IPS DF 19.7 (cell line): Measurements from ENCODE around the gene POU2F1.
"Not testable (repeated sequence)": the region's sequence is repeated elsewhere in the genome, so short reads cannot be mapped to it uniquely, and the experiment has no call there.

ENCODE experiments used
- DNase-seq: peaks from one replicate; pipeline ENCODE4 v3.0.0-alpha.2; 2013; ENCODE audit warnings: low read depth, low spot score

The POU2F1 gene

DNA sequence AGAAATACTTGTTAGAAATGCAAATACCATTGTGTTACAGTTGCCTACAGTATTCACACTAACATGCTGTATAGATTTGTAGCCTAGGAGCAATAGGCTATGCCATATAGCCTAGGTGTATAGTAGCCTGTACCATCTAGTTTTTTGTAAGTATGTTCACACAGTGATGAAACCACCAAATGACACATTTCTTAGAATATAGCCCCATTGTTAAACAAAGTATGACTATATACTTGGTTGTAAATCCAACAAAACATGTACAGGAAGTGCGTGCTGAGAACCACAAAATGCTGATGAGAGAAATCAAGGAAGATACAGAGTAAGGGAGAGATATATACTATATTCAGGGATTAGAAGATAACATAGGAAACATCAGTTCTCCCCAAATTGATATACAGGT lies 92.2 kb downstream of the POU2F1 start:
- no peak for DNase-seq

DNA sequence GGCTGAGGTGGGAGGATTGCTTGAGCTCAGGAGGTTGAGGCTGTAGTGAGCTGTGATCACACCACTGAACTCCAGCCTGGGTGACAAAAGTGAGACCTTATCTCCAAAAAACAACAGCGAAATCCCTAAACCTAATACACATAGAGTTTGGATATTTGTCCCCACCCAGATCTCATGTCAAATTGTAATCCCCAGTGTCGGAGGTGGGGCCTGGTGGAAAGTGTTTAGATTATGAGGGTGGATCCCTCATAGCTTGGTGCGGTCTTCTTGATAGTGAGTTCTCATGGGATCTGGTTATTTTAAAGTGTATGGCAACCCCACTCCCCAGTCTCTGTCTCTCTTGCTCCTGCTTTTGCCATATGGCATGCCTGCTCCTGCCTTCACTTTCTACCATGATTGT lies 94.0 kb downstream of the POU2F1 start:
- DNase-seq, result no peak

DNA sequence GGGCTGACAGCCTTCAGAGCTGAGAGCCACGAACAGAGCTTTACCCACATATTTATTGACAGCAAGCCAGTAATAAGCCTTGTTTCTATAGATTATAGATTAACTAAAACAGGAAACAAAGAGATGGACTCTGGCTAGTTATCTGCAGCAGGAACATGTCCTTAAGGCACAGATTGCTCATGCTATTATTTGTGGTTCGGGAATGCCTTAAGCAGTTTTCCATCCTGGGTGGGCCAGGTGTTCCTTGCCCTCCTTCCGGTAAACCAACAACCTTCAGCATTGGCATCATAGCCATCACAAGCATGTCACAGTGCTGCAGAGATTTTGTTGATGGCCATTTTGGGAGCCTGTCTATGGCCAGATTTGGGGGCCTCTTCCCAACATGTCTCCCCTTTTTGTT lies 96.8 kb downstream of the POU2F1 start:
- no peak for DNase-seq

DNA sequence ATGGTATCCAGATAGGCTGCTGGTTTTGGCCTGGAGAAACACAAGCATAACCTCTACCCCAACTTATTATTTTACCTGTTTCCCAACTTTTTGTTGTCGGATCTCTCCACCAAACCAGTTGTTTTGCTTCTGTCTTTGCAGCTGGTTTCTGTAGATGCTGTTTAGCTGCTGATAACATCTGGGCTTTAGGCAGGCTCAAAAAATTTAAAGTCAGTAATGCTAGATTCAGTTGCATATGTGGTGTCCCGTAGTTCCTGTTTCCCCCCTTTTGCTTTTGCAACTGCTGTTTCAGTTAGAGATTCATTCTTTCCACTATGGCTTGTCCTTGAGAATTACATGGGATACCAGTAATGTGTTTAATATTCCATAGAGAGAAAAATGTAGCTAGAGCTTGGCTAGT lies 98.5 kb downstream of the POU2F1 start:
- DNase-seq, result not testable (repeated sequence)

DNA sequence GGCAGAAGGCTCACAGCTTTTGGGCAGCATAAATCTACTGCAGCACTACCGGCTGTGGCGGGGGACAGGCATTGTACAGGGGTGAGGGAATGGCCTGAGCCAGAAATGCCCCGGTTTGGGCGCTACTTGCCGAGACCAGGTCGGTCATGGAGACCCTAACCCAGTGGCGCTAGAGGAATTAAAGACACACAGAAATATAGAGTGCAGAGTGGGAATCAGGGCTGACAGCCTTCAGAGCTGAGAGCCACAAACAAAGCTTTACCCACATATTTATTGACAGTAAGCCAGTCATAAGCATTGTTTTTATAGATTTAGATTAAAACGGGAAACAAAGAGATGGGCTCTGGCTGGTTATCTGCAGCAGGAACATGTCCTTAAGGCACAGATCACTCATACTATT lies 101.8 kb downstream of the POU2F1 start:
- no peak for DNase-seq

DNA sequence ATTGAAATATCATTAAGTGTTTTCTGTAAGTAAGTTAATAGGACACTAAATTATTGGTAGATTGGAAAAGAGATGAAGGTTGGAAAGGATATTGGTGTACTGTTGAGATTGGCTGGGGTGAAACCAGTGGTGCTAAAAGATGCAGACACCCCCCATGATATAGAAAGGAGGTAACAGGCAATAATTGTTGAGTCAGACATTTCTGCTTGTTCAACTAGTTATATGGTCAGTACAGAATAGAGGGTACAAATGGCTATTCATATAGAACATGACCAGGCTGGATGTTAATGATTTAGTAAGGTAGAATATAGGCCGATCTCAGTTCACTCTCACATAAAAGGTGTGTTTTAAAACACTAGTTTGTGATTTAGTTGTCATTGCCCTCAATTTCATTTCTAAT lies 104.5 kb downstream of the POU2F1 start:
- DNase-seq, result no peak

DNA sequence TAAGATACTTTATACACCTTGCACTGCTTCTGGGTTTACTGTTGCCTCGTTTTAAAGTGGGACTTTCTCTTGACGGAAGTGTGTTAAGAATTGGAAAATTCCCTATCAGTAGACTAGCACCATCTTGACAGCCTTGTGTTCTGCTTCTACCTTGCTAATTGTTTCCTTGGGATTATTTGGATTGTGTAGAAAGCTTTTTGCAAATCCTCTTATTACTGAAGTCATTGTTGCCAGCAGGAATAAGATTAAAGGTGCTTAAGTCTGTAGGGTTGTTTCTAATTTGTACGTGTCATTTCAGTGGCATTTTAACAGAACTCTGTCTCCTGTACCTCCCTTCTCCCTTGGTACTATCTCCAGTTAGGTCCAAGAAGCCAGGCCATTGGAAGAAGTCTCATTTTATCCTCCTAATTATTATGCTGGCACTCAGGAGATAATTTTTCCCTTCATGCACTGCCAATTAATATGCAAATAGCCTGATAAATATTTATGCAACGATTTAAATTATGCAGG lies 107.7 kb downstream of the POU2F1 start:
- DNase-seq, result no peak

DNA sequence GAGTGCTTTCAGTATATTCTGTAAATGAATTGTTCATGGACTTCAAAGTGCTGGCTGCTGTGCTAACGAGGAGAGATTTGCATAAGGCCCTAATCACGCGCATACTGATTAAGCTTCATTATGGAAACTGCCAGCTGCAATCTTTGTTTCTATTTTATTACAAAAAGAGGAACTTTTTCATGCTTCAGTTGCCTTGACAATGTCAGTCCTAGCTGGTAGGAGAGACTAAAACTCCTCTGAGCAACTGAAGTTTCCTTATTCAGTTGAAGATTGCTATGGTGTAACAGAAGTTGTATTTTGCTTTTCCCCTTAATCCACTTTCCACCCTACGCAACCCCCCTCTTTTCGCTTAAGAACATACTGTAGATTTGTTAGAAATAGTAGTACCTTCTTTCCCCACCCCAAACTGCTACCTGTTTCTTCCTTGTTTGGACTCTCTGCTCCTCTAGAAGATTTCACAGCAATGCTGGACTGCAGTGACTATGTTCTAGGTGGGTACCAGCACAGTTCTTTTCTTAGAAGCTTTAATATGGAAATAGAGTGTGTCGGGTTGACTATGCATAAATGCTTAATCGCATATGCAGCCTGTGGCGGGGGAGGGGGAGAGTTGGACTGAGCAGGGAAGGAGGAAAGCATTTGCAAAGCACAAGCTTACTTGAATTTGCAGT lies 108.3 kb downstream of the POU2F1 start:
- DNase-seq, result peak; percentile 15

DNA sequence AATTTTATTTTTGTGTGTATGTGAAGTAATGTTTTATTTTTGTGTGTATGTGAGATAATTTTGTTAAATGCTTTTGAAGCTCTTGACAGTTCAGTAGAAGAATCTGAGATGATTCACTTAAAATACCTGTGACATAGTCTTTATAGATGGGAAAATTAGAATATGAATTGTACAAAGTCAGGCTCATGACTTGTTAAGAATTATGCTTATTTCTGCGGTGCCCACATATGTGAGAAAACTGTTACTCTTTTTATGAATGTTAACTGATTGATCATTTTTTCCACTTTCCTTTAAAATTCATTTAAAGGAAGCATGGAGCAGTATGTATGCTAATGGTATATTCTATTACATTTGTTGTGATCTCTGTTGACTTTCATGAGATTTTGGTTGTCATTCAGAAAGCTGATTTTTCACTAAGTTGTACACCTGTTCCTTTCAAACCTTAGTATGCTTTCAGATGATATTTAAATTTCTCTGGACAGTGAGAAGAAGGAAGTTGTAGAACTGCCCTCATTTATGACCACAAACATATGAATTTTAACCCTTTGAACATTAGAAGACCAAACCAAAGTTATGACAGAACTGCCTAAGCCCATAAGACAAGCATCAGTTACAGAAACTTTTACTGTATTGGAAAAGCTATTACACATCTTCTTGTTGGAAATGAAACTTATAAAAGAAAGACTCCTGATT lies 110.1 kb downstream of the POU2F1 start:
- DNase-seq, result no peak

DNA sequence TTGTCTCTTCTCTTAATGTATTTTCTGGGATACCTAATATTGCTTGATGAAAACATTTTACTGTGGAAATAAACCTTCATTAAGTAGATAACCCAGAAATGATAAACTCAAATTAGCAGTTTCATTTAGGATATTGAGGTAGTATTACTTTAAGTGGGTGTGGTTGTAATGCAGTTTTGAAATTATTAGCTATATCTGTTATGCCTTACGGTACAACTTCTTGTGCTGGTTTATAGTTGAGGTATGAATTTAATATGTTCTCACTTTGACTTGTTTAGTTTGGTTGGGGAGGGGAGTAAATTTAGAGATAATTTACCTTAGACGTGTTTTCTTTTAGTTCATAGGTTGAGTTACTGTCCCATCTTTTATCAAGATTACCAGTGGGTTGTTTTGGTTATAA lies 111.0 kb downstream of the POU2F1 start:
- DNase-seq, result no peak

DNA sequence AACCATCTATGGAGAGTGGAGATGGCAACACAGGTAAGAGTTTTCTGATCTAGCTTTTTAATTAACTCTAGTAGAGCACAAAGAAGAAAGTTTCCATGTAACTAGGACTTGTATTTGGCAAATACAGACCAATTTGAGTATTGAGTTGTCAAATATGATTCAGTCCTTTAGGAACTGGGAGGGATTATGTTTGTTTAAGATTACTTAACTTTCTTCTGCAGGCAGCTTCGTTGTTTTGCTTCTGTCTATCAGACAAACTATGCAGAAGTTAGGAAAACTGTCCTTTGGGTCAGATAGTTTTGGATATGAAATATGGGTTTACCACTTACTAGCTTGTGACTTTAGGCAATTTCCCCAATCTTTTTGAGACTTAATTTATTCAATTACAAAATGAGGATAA lies 111.8 kb downstream of the POU2F1 start:
- DNase-seq, result no peak

DNA sequence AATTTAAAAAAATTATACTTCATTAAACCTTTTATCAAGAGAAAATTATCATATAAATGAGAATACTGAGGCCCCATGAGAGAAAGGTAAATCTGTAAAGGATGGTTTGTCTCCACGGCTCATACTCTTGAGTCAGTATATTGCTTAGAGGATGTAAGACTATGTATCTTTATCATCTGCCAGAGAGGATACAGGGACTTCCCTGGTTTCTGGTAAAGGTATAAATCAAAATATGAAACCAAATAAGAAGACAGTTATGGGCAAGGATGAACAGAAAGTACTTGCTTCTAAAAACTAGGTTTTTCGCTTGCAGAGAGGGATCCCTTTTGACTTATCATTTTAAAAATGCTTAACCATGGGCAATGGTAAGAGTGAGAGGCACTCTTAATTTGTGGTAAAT lies 112.4 kb downstream of the POU2F1 start:
- no peak for DNase-seq

DNA sequence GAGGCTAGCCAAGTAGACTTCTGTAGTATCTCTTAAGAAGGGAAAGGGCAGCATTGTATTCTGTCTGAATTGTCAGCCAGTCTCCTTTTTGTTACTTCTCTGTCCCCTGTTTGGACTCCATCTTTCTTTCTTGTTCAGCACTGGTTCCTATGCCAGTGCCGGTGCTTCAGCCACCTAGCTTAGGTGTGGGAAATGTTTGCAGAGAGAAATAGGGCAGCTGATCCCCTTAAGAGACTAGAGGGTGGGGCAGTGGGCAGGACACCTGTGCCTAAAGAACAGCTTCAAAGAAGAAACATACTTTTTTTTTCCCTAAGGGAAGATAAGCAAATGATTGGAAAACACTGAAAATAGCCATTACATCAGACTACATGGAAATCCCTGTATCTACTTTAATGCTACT lies 113.0 kb downstream of the POU2F1 start:
- no peak for DNase-seq

DNA sequence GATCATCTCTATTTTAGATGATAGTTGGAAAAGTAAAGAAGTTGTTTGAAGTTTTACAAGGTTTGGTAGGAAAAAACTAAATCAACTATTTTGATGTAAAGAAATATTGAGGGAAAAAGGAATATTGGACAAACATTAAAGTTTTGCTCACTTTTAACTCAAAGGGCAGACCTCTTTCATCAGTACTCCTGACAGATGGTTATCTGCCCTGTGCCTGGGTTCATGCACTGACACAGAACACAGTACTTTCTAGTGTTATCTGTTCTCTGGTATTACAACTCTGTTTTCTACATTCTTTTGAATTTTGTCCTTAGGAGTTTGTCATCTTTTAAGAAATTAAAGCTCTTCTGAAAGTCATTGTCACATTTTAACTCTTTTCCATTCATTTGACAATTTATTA lies 118.7 kb downstream of the POU2F1 start:
- no peak for DNase-seq

DNA sequence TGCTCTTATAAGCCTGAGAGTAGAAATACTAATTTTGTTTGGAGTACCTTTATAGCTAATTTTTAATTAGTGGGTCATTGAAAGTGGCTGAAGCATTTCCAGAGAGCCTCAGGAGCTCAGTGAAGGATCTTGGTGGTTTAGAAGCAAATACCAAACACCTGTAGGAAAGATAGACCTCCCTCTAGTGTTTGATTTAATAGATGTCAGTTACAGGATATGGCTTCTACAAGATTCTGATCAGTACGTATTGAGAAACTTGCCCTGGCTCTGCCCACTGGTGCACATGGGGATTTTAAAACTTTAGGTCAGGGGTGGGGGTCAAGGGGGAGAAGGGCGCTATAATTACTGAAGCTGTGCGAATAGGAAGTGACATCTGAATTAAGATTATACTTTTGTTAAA lies 122.2 kb downstream of the POU2F1 start:
- no peak for DNase-seq

DNA sequence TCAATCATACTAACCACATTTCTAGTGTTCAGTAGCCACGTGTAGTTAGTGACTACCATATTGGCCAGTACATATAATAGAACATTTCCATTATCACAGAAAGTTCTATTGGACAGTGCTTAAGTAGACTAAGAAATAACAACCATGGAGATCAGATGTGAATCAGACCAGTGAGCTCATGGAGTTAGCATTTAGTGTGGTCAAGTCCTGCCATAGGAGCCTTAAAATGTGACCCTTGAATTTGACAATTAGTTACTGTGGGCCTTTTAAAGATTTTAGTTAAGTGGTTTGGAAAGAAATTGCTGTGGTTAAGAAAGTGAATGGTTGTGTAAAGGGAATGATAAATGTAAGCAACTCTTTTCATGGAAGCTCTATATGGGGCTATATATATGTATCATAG lies 123.4 kb downstream of the POU2F1 start:
- no peak for DNase-seq

DNA sequence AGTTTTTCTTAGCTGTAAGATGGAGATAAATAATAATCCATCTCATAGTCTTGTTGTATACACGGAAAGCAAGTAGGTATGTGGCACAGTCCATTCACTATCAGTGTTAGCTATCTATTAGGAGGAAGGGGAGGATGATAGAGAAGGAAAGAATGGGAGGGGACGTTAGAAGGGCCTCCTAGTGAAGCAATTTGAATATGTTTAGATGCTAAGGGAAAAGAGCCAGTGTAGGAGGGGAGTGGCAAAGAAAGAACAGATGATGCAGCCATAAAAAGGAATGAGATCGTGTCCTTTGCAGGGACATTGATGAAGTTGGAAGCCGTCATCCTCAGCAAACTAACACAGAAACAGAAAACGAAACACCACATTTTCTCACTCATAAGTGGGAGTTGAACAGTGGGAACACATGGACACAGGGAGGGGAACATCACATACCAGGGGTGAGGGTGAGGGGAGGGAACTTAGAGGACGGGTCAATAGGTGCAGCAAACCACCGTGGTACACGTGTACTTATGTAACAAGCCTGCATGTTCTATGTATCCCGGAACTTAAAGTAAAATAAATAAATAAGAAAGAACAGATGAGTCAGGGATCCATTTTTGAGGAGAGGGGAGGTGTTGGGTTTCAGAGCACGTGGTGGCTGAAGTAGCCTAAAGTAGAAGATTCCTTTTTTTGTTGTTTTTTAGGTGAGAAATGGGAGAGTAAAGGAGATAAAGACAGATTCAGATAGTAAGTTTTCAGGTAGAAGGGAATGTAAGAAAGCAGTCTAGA lies 124.1 kb downstream of the POU2F1 start:
- DNase-seq, result no peak

DNA sequence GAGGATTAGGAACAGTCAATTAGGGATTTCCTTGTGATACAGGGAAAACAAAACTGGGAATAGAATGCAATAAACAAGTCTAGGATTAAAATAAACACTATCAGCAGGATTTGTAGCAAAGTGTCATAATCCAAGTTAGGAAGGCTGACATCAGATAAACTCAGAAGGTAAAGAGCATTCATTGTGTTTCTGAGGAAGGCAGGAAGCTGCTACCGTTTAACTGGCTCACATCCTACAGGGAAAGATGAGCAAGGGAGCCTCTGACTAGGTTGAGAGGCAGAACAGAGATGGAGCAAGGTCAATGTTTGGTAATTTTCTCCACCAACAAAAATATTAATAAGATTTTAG lies 124.7 kb downstream of the POU2F1 start:
- DNase-seq, result no peak

DNA sequence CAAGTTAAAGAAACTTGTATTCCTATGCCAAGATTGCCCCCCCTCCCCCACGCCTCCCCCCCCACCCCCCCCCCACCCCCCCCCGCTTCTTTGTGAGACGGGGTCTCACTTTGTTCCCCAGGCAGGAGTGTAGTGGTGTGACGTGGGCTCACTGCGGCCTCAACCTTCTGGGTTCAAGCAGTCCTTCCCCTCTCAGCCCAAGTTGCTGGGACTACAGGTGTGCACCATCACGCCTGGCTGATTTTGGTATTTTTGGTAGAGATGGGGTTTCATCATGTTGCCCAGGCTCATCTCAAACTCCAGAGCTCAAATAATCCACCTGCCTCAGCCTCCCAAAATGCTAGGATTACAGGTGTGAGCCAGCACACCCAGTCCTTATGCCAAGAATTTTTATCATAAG lies 136.6 kb downstream of the POU2F1 start:
- DNase-seq, result no peak

DNA sequence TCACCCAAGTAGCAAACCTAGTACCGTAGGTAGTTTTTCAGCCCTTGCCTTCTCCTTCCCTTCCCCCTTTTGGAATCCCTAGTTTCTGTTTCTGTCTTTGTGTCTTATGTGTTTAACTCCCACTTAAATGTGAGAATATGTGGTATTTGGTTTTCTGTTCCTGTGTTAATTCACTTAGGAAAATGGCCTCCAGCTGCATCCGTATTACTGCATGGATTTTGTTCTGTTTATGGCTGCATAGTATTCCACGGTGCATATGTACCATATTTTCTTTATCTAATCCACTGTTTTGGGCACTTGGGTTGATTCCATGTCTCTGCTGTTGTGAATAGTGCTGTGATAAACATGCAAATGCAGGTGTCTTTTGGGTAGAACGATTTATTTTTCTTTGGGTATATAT lies 138.6 kb downstream of the POU2F1 start:
- DNase-seq, result no peak

DNA sequence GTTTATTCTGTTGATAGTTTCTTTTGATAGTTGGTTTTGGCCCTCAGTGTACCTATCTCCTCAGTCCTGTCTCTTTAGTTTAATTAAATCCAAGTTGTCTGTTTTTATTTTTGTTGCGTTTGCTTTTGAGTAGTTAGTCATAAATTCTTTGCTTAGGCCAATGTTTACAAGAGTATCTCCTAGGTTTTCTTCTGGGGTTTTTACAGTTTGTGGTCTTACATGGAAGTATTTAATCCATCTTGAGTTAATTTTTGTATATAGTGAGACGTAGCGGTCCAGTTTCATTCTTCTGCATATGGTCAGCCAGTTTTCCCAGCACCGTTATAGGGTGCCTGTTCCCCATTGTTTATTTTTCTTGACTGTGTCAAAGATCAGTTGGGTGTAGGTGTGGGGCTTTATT lies 139.4 kb downstream of the POU2F1 start:
- DNase-seq, result no peak

DNA sequence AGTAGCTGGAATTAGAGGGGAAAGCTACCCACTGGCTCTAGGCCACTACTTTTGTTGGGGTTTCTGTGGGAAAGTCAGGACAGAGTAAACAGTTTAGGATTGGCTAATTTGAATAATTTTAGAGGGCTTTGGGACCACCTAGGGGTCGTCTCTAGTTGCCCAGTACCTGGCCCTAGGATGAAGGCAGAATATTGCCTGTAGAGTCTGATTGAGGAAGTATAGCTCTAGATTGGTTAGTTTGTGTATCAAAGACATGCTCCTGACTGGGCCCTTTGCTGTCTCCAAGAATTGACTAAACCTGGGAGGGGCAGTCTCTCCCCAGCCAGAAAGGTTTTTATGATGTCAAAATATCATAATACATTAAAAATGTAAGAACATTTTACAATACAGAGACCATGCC lies 142.0 kb downstream of the POU2F1 start:
- DNase-seq, result no peak

DNA sequence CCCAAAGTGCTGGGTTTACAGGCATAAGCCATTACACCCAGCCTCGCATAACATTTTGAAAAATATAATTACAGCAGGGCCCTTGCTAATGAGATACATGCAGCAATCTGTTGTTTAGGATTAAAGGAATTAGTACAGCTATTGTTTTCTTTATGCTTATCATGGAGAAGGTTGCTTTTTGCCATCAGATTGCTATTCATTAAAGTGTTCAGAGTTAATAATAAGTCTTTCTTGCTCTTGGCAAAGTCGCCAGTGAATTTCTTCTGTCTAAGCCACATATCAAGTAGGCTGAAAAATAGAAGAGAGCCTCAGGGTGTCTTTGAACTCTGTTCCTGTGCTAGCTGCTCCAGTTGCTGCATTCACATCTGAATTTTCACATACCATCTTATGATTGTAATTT lies 144.1 kb downstream of the POU2F1 start:
- DNase-seq, result no peak
